SK-N-SH (cell line): Measurements from ENCODE around the gene NOL6.

Experiments
- EZH2phosphoT487 ChIP-seq: fragments of 200-600 bp; sonication (generic); IDR thresholded peaks from 2 replicates; pipeline ENCODE4 v1.6.1; 2017; ENCODE audit warnings: low read depth, mixed run types, mild to moderate bottlenecking, antibody characterized with exemption, moderate library complexity, borderline replicate concordance
- JUND ChIP-seq: IDR thresholded peaks from 2 replicates; pipeline ENCODE4 v1.4.0; 2012
- POLR2AphosphoS5 ChIP-seq: IDR thresholded peaks from 2 replicates; pipeline ENCODE4 v1.6.1; 2012; ENCODE audit warnings: low read depth, low read length
- RFX5 ChIP-seq: IDR thresholded peaks from 2 replicates; pipeline ENCODE4 v1.6.1; 2012; ENCODE audit warnings: mild to moderate bottlenecking, improper control_type of control experiment, low read length
- SIN3A ChIP-seq: IDR thresholded peaks from 2 replicates; pipeline ENCODE4 v1.6.1; 2012; ENCODE audit warnings: low read depth, mild to moderate bottlenecking, low read length, moderate library complexity, borderline replicate concordance
- SMC3 ChIP-seq: IDR thresholded peaks from 2 replicates; pipeline ENCODE4 v1.6.1; 2012; ENCODE audit warnings: low read depth, low read length, improper control_type of control experiment
- TAF1 ChIP-seq: IDR thresholded peaks from 2 replicates; pipeline ENCODE4 v1.6.1; 2012; ENCODE audit warnings: low read depth, mild to moderate bottlenecking, low read length, moderate library complexity, borderline replicate concordance
- TCF12 ChIP-seq: IDR thresholded peaks from 2 replicates; pipeline ENCODE4 v1.4.0; 2012
- TF ChIP-seq, protein P1 (sequence below): fragments of 150-350 bp; IDR thresholded peaks from 2 replicates; pipeline ENCODE4 v1.6.1; 2017; ENCODE audit warnings: antibody characterized with exemption, low read length, low read depth, borderline replicate concordance
- TF ChIP-seq, protein P2 (sequence below): fragments of 200-600 bp; sonication (generic); IDR thresholded peaks from 2 replicates; pipeline ENCODE4 v1.6.1; 2017; ENCODE audit warnings: antibody characterized with exemption, mild to moderate bottlenecking, moderate library complexity
- TF ChIP-seq, protein P3 (sequence below): IDR thresholded peaks from 2 replicates; pipeline ENCODE4 v1.6.1; 2012; ENCODE audit warnings: mild to moderate bottlenecking, low read depth, low read length, moderate library complexity
- TF ChIP-seq, protein P4 (sequence below): IDR thresholded peaks from 2 replicates; pipeline ENCODE4 v1.4.0; 2012; ENCODE audit warnings: low read depth

DNA sequence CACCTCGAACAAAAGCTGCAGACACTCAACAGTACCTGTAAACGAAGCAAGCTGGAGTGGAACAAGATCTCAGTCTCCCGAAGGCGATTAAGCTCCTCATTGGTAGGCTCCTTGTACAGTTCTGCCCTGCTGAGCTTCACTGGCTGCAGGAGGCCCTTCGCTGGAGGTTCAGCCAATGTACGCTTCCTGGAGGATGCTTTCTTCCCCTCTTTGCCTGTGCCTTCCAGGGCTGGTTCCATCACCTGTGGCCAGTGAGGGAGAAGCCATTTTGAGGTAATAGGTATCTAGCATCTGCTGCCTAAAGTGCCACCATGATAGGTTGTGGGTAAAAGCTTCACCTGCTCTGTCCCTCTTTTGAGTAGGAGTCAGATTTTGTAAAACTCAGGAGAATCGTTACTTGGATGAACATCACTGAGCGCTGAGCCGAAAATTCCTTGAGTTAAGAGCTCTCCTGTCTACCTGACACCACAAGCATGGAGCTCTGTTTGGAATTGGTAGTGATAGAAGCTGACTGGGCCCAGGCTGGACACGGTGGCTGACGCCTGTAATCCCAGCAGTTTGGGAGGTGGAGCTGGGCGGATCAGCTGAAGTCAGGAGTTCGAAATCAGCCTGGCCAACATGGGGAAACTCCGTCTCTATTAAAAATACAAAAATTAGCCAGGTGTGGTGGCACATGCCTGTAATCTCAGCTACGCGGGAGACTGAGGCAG lies 1.4 kb downstream of the NOL6 start:
- TF ChIP-seq, protein P1, sequence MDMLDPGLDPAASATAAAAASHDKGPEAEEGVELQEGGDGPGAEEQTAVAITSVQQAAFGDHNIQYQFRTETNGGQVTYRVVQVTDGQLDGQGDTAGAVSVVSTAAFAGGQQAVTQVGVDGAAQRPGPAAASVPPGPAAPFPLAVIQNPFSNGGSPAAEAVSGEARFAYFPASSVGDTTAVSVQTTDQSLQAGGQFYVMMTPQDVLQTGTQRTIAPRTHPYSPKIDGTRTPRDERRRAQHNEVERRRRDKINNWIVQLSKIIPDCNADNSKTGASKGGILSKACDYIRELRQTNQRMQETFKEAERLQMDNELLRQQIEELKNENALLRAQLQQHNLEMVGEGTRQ, result no peak
- TF ChIP-seq EZH2phosphoT487, result no peak
- TF ChIP-seq, protein P2, sequence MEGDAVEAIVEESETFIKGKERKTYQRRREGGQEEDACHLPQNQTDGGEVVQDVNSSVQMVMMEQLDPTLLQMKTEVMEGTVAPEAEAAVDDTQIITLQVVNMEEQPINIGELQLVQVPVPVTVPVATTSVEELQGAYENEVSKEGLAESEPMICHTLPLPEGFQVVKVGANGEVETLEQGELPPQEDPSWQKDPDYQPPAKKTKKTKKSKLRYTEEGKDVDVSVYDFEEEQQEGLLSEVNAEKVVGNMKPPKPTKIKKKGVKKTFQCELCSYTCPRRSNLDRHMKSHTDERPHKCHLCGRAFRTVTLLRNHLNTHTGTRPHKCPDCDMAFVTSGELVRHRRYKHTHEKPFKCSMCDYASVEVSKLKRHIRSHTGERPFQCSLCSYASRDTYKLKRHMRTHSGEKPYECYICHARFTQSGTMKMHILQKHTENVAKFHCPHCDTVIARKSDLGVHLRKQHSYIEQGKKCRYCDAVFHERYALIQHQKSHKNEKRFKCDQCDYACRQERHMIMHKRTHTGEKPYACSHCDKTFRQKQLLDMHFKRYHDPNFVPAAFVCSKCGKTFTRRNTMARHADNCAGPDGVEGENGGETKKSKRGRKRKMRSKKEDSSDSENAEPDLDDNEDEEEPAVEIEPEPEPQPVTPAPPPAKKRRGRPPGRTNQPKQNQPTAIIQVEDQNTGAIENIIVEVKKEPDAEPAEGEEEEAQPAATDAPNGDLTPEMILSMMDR, result no peak
- TF ChIP-seq SMC3, result no peak
- no peak for TF ChIP-seq SIN3A
- TF ChIP-seq, protein P3, sequence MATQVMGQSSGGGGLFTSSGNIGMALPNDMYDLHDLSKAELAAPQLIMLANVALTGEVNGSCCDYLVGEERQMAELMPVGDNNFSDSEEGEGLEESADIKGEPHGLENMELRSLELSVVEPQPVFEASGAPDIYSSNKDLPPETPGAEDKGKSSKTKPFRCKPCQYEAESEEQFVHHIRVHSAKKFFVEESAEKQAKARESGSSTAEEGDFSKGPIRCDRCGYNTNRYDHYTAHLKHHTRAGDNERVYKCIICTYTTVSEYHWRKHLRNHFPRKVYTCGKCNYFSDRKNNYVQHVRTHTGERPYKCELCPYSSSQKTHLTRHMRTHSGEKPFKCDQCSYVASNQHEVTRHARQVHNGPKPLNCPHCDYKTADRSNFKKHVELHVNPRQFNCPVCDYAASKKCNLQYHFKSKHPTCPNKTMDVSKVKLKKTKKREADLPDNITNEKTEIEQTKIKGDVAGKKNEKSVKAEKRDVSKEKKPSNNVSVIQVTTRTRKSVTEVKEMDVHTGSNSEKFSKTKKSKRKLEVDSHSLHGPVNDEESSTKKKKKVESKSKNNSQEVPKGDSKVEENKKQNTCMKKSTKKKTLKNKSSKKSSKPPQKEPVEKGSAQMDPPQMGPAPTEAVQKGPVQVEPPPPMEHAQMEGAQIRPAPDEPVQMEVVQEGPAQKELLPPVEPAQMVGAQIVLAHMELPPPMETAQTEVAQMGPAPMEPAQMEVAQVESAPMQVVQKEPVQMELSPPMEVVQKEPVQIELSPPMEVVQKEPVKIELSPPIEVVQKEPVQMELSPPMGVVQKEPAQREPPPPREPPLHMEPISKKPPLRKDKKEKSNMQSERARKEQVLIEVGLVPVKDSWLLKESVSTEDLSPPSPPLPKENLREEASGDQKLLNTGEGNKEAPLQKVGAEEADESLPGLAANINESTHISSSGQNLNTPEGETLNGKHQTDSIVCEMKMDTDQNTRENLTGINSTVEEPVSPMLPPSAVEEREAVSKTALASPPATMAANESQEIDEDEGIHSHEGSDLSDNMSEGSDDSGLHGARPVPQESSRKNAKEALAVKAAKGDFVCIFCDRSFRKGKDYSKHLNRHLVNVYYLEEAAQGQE, result no peak
- TF ChIP-seq, protein P4, sequence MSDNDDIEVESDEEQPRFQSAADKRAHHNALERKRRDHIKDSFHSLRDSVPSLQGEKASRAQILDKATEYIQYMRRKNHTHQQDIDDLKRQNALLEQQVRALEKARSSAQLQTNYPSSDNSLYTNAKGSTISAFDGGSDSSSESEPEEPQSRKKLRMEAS, result no peak
- TF ChIP-seq POLR2AphosphoS5, result no peak
- no peak for TF ChIP-seq TCF12
- no peak for TF ChIP-seq TAF1
- TF ChIP-seq JUND, result no peak
- no peak for TF ChIP-seq RFX5
